ENCODE measurements around the gene SPINT2.

GRCh38 chr19:38265921-38266429 lies 1.6 kb downstream of the SPINT2 start:
- TF ChIP-seq CTCF (IDR thresholded peaks at IDR 0.05; ENCODE audit: insufficient read depth, low read depth, low read length) (no peak), EZH2 (IDR thresholded peaks at IDR 0.05; ENCODE audit: insufficient read depth, low read length) (no peak)
